Measurements from ENCODE around the gene ATAD2B.
"Not testable (repeated sequence)": the region's sequence is repeated elsewhere in the genome, so short reads cannot be mapped to it uniquely, and the experiment has no call there.

Gene ATAD2B

GRCh38 chr2:23746141-23746863 lies 180.6 kb downstream of the ATAD2B start:
- DNase-seq (ENCODE audit: low read depth, low spot score): no peak

- peak; percentile 32 for DNase-seq (ENCODE audit: low read depth, low spot score)
Measured at GRCh38 chr2:23745726-23746105, 181.2 kb downstream of the ATAD2B start.

- no peak for DNase-seq (ENCODE audit: low read depth, low spot score)
Measured at GRCh38 chr2:23745068-23745725, 181.7 kb downstream of the ATAD2B start.

GRCh38 chr2:23736783-23737182 lies 190.1 kb downstream of the ATAD2B start:
- DNase-seq (ENCODE audit: low read depth, low spot score): not testable (repeated sequence)

GRCh38 chr2:23734416-23734815 lies 192.5 kb downstream of the ATAD2B start:
- DNase-seq (ENCODE audit: low read depth, low spot score): no peak

GRCh38 chr2:23723029-23723428 lies 203.9 kb downstream of the ATAD2B start:
- not testable (repeated sequence) for DNase-seq (ENCODE audit: low read depth, low spot score)

- DNase-seq (ENCODE audit: low read depth, low spot score): no peak
Measured at GRCh38 chr2:23722255-23722654, 204.7 kb downstream of the ATAD2B start.

GRCh38 chr2:23721454-23721826 lies 205.5 kb downstream of the ATAD2B start:
- no peak for DNase-seq (ENCODE audit: low read depth, low spot score)

GRCh38 chr2:23720705-23721453 lies 206.0 kb downstream of the ATAD2B start:
- no peak for DNase-seq (ENCODE audit: low read depth, low spot score)

- no peak for DNase-seq (ENCODE audit: low read depth, low spot score)
Measured at GRCh38 chr2:23719716-23720115, 207.2 kb downstream of the ATAD2B start.

GRCh38 chr2:23718931-23719700 lies 207.8 kb downstream of the ATAD2B start:
- no peak for DNase-seq (ENCODE audit: low read depth, low spot score)

GRCh38 chr2:23713351-23713750 lies 213.6 kb downstream of the ATAD2B start:
- no peak for DNase-seq (ENCODE audit: low read depth, low spot score)

- DNase-seq (ENCODE audit: low read depth, low spot score): no peak
Measured at GRCh38 chr2:23712756-23713151, 214.2 kb downstream of the ATAD2B start.

- DNase-seq (ENCODE audit: low read depth, low spot score): peak; percentile 98
Measured at GRCh38 chr2:23711979-23712755, 214.8 kb downstream of the ATAD2B start.

GRCh38 chr2:23709311-23709710 lies 217.6 kb downstream of the ATAD2B start:
- no peak for DNase-seq (ENCODE audit: low read depth, low spot score)

GRCh38 chr2:23708771-23709170 lies 218.2 kb downstream of the ATAD2B start:
- no peak for DNase-seq (ENCODE audit: low read depth, low spot score)

- DNase-seq (ENCODE audit: low read depth, low spot score): no peak
Measured at GRCh38 chr2:23707096-23707495, 219.8 kb downstream of the ATAD2B start.

GRCh38 chr2:23706613-23707078 lies 220.3 kb downstream of the ATAD2B start:
- no peak for DNase-seq (ENCODE audit: low read depth, low spot score)

GRCh38 chr2:23705771-23706612 lies 220.9 kb downstream of the ATAD2B start:
- no peak for DNase-seq (ENCODE audit: low read depth, low spot score)

All from smooth muscle cell of the brain vasculature (primary cell).